Lower leg skin (tissue), 3 donors: ENCODE data around the gene SIGLEC8.

Experiments
- CTCF ChIP-seq, 3 donors: fragments of 450-650 bp; IDR thresholded peaks; one replicate each; pipeline ENCODE4 v1.5.1; 2016; ENCODE audit warnings: antibody characterized with exemption in 3 of 3, mild to moderate bottlenecking in 3 of 3, moderate library complexity in 2 of 3
- POLR2A ChIP-seq, 2 donors: fragments of 450-650 bp; IDR thresholded peaks; one replicate each; pipeline ENCODE4 v1.6.1; 2016 to 2017; ENCODE audit warnings: antibody characterized with exemption in 2 of 2, mild to moderate bottlenecking in 1 of 2, moderate library complexity in 1 of 2

DNA sequence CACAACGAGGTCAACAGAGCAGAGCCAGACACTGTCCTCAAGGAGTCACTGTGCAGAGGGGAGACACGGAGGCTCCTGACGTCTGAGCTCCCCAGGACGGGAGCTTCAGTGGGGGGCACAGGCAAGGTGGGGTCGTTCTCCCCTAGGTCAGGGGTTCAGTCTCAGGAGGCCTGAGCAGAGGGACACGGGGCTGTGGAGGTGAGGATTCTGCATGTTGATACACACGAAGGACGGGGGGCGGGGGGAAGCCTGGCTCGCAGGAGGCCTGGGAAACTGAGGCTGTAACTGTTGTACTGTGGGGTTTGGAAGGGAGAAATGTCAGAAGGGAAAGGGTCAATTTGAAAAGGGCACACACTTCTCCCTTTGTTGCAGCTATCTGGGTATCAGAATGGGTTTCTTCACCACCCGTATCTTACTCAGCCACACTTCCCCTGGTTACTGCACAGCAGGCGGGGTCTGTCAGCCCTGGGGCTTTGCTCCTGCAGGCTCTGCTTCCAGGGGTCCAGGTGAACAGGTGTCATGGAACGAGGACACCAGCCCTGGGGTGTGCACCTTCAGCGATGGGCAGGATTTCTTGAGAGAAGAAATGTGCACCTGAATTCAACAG lies 748 bp upstream of the SIGLEC8 start:
- TF ChIP-seq CTCF (IDR thresholded peaks at IDR 0.05) (no peak), POLR2A (IDR thresholded peaks at IDR 0.05) (no peak)
